Measurements from ENCODE around the gene DGKZ. TPM values are rescaled to one million over a fixed set of nuclear protein-coding genes. Genes with fewer than 3 reads are reported as not detected.
A peak's percentile ranks its signal among the peaks of the same experiment; 100 is the strongest.
"Not testable (repeated sequence)": the region's sequence is repeated elsewhere in the genome, so short reads cannot be mapped to it uniquely, and the experiment has no call there.

The DGKZ gene
- total and polyA plus RNA-seq, 2 experiments from 2014 or later: 21.4 to 62.7 TPM

DNA sequence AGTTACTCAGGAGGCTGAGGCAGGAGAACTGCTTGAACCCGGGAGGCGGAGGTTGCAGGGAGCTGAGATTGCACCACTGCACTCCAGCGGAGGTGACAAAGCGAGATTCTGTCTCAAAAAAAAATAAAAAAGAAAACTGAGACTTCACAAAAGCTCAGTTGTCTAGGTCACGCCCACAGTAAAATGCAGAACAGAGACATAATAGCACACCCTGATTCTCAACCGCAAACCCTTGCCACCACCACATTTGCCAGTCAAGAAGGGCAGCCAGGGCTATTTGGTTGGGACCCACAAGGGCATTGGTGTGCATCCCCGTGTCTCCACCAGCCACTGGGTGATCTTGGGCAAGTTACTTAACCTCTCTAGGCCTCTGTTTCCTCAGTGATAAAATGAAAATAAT lies 44.4 kb upstream of the DGKZ start:
- Histone ChIP-seq H3K9ac (no peak overlapping the region), H4K20me1 (ENCODE audit: insufficient read depth) (no peaks in the 10 kb centered on the region), H3K4me1 (ENCODE audit: insufficient read depth) (peaks cover 30% of the 10 kb centered on the region), H3K27me3 (replicated peaks; ENCODE audit: insufficient read depth) (no peaks in the 10 kb centered on the region), H3K36me3 (ENCODE audit: low read depth) (peaks cover 27% of the 10 kb centered on the region; the same call in 1 of the 2 replicates), H3K4me3 (no peak overlapping the region), H3K9me3 (ENCODE audit: low read depth) (no peaks in the 10 kb centered on the region), H3K79me2 (ENCODE audit: insufficient read depth) (peaks cover 84% of the 10 kb centered on the region), H2AFZ (no peak overlapping the region), H3K4me2 (ENCODE audit: unreplicated experiment) (no peak overlapping the region), H3K27ac (no peak overlapping the region), H3K9me2 (ENCODE audit: insufficient read depth) (no peaks in the 10 kb centered on the region), H3F3A (ENCODE audit: insufficient read depth) (peaks cover 46% of the 10 kb centered on the region)
- no peak for TF ChIP-seq EZH2 (IDR thresholded peaks at IDR 0.05; ENCODE audit: insufficient read depth, poor library complexity, severe bottlenecking)
- no peak for TF ChIP-seq EZH2phosphoT487 (IDR thresholded peaks at IDR 0.05; ENCODE audit: insufficient read depth, low read depth)
- DNase-seq: no peak
- in situ Hi-C loops (cut with MboI): no loop called here
- WGBS, 2 experiments (ENCODE audit: low coverage in 1 of 2, low lambda C conversion rate in 2 of 2, missing lambda C conversion rate in 2 of 2): 84 to 85% methylated on average over 7 of the region's 7 CpGs

GRCh38 chr11:46304036-46304435 lies 43.2 kb upstream of the DGKZ start:
- H3K4me3 ChIP-seq; H3K27me3 ChIP-seq (replicated peaks; ENCODE audit: insufficient read depth); in situ Hi-C loops (cut with MboI); H4K20me1 ChIP-seq (ENCODE audit: insufficient read depth); H3K9me2 ChIP-seq (ENCODE audit: insufficient read depth); H3K9me3 ChIP-seq (ENCODE audit: low read depth); H3K4me2 ChIP-seq (ENCODE audit: unreplicated experiment); H3K9ac ChIP-seq; H2AFZ ChIP-seq; H3K27ac ChIP-seq; DNase-seq: not testable (repeated sequence)
- Histone ChIP-seq H3K36me3 (ENCODE audit: low read depth) (peaks cover 27% of the 10 kb centered on the region; the same call in 1 of the 2 replicates), H3K79me2 (ENCODE audit: insufficient read depth) (peaks cover 89% of the 10 kb centered on the region), H3F3A (ENCODE audit: insufficient read depth) (peaks cover 43% of the 10 kb centered on the region), H3K4me1 (ENCODE audit: insufficient read depth) (peaks cover 29% of the 10 kb centered on the region)
- WGBS, 2 experiments (ENCODE audit: low coverage in 1 of 2, low lambda C conversion rate in 2 of 2, missing lambda C conversion rate in 2 of 2): 90% methylated on average over 11 to 12 of the region's 12 CpGs

- Histone ChIP-seq H2AFZ (no peak overlapping the region), H4K20me1 (ENCODE audit: insufficient read depth) (no peaks in the 10 kb centered on the region), H3K9me3 (ENCODE audit: low read depth) (no peaks in the 10 kb centered on the region), H3F3A (ENCODE audit: insufficient read depth) (peaks cover 40% of the 10 kb centered on the region), H3K9me2 (ENCODE audit: insufficient read depth) (no peaks in the 10 kb centered on the region), H3K79me2 (ENCODE audit: insufficient read depth) (peaks cover 89% of the 10 kb centered on the region), H3K4me2 (ENCODE audit: unreplicated experiment) (no peak overlapping the region), H3K4me1 (ENCODE audit: insufficient read depth) (peaks cover 28% of the 10 kb centered on the region), H3K36me3 (ENCODE audit: low read depth) (peaks cover 27% of the 10 kb centered on the region; the same call in 1 of the 2 replicates), H3K4me3 (no peak overlapping the region), H3K27ac (no peak overlapping the region), H3K27me3 (replicated peaks; ENCODE audit: insufficient read depth) (no peaks in the 10 kb centered on the region), H3K9ac (no peak overlapping the region)
- 91 to 92% methylated on average over 10 of the region's 10 CpGs for WGBS, 2 experiments (ENCODE audit: low coverage in 1 of 2, low lambda C conversion rate in 2 of 2, missing lambda C conversion rate in 2 of 2)
- no peak for TF ChIP-seq EZH2 (IDR thresholded peaks at IDR 0.05; ENCODE audit: insufficient read depth, poor library complexity, severe bottlenecking)
- TF ChIP-seq EZH2phosphoT487 (IDR thresholded peaks at IDR 0.05; ENCODE audit: insufficient read depth, low read depth): no peak
- DNase-seq: no peak
- in situ Hi-C loops (cut with MboI): no loop called here
Observed at GRCh38 chr11:46304605-46305179, 42.6 kb upstream of the DGKZ start.

DNA sequence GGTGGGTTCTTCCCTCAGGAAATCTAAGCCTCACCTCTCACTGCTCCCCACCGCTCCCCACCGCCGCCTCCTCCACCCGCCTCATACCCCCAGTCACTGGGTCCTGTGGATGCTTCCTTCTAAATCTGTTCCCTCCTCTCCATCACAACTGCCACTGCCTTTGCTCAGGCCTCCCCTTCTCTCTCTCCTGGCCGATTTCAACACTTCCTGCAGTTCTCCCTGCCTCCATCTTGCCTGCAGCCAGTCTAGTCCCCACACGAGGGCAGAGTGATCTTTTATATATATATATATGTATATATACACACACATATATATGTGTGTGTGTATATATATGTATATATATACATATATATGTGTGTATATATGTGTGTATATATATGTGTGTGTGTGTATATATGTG lies 42.0 kb upstream of the DGKZ start:
- H4K20me1 ChIP-seq (ENCODE audit: insufficient read depth): no peaks in the 10 kb centered on the region
- peaks cover 23% of the 10 kb centered on the region for H3K4me1 ChIP-seq (ENCODE audit: insufficient read depth)
- no peak overlapping the region for H3K27ac ChIP-seq
- TF ChIP-seq EZH2 (IDR thresholded peaks at IDR 0.05; ENCODE audit: insufficient read depth, poor library complexity, severe bottlenecking): no peak
- no peak for TF ChIP-seq EZH2phosphoT487 (IDR thresholded peaks at IDR 0.05; ENCODE audit: insufficient read depth, low read depth)
- in situ Hi-C loops (cut with MboI): no loop called here
- no peak overlapping the region for H3K4me2 ChIP-seq (ENCODE audit: unreplicated experiment)
- H3F3A ChIP-seq (ENCODE audit: insufficient read depth): peaks cover 34% of the 10 kb centered on the region
- WGBS, 2 experiments (ENCODE audit: low coverage in 1 of 2, low lambda C conversion rate in 2 of 2, missing lambda C conversion rate in 2 of 2): 76 to 79% methylated on average over 6 of the region's 6 CpGs
- peaks cover 83% of the 10 kb centered on the region for H3K79me2 ChIP-seq (ENCODE audit: insufficient read depth)
- no peaks in the 10 kb centered on the region for H3K27me3 ChIP-seq (replicated peaks; ENCODE audit: insufficient read depth)
- no peak overlapping the region for H3K4me3 ChIP-seq
- no peaks in the 10 kb centered on the region for H3K9me3 ChIP-seq (ENCODE audit: low read depth)
- H3K9ac ChIP-seq: no peak overlapping the region
- peaks cover 27% of the 10 kb centered on the region; the same call in 1 of the 2 replicates for H3K36me3 ChIP-seq (ENCODE audit: low read depth)
- no peaks in the 10 kb centered on the region for H3K9me2 ChIP-seq (ENCODE audit: insufficient read depth)
- H2AFZ ChIP-seq: no peak overlapping the region
- peak; percentile 61 for DNase-seq

All from GM23248 (cell line).